H9 (cell line): ENCODE measurements around the gene PLEKHN1. TPM values are rescaled to one million over a fixed set of nuclear protein-coding genes. Genes with fewer than 3 reads are reported as not detected.

Experiments used
- DNase-seq: peaks from one replicate; pipeline ENCODE4 v3.0.0-alpha.2; 2017
- H2AFZ ChIP-seq: one replicate; pipeline ENCODE4 v1.6.1; 2013; ENCODE audit warnings: mild to moderate bottlenecking, low read length, control low read depth, moderate library complexity
- H2AK5ac ChIP-seq: 2 replicates; pipeline ENCODE4 v1.6.1; 2013; ENCODE audit warnings: low read length, control low read depth, mixed read lengths; ENCODE audit not compliant: insufficient read length
- H2BK120ac ChIP-seq: one replicate; pipeline ENCODE4 v1.6.1; 2013; ENCODE audit warnings: low read depth, mild to moderate bottlenecking, low read length, control low read depth, inconsistent platforms; ENCODE audit not compliant: poor library complexity, severe bottlenecking
- H2BK12ac ChIP-seq: 2 replicates; pipeline ENCODE4 v1.6.1; 2013; ENCODE audit warnings: low read length, control low read depth, mixed read lengths, low read depth; ENCODE audit not compliant: insufficient read length
- H2BK15ac ChIP-seq: 2 replicates; pipeline ENCODE4 v1.6.1; 2013; ENCODE audit warnings: low read depth, low read length, control low read depth
- H2BK20ac ChIP-seq: one replicate; pipeline ENCODE4 v1.6.1; 2013; ENCODE audit warnings: low read depth, mild to moderate bottlenecking, low read length, control low read depth, inconsistent platforms; ENCODE audit not compliant: poor library complexity, severe bottlenecking
- H2BK5ac ChIP-seq: 2 replicates; pipeline ENCODE4 v1.6.1; 2013; ENCODE audit warnings: low read length, control low read depth, mixed read lengths; ENCODE audit not compliant: insufficient read length
- H3K14ac ChIP-seq: 2 replicates; pipeline ENCODE4 v1.6.1; 2013; ENCODE audit warnings: low read length, control low read depth; ENCODE audit not compliant: insufficient read depth
- H3K18ac ChIP-seq: 2 replicates; pipeline ENCODE4 v1.6.1; 2013; ENCODE audit warnings: low read depth, mild to moderate bottlenecking, mixed read lengths, low read length, control low read depth; ENCODE audit not compliant: insufficient read length
- H3K23ac ChIP-seq: 2 replicates; pipeline ENCODE4 v1.6.1; 2013; ENCODE audit warnings: low read length, control low read depth, mixed read lengths, low read depth; ENCODE audit not compliant: insufficient read length
- H3K23me2 ChIP-seq: 2 replicates; pipeline ENCODE4 v1.6.1; 2013; ENCODE audit warnings: low read depth, mild to moderate bottlenecking, mixed read lengths, low read length, control low read depth; ENCODE audit not compliant: insufficient read length, poor library complexity, severe bottlenecking
- H3K27ac ChIP-seq: 2 replicates; pipeline ENCODE4 v1.5.1; 2013; ENCODE audit warnings: low read length, control low read depth, mixed read lengths, low read depth; ENCODE audit not compliant: insufficient read length
- H3K27me3 ChIP-seq: 2 replicates; pipeline ENCODE4 v1.6.1; 2013; ENCODE audit warnings: low read length, control low read depth, inconsistent platforms; ENCODE audit not compliant: insufficient read depth
- H3K4ac ChIP-seq: 2 replicates; pipeline ENCODE4 v1.6.1; 2013; ENCODE audit warnings: low read depth, mild to moderate bottlenecking, control low read depth, inconsistent platforms, low read length, moderate library complexity
- H3K4me1 ChIP-seq: 2 replicates; pipeline ENCODE4 v1.6.1; 2013; ENCODE audit warnings: low read length, control low read depth, inconsistent platforms; ENCODE audit not compliant: insufficient read depth
- H3K4me2 ChIP-seq: 2 replicates; pipeline ENCODE4 v1.6.1; 2013; ENCODE audit warnings: low read length, control low read depth, mixed read lengths; ENCODE audit not compliant: insufficient read length, insufficient read depth
- H3K56ac ChIP-seq: 2 replicates; pipeline ENCODE4 v1.6.1; 2013; ENCODE audit warnings: low read depth, mild to moderate bottlenecking, mixed read lengths, low read length, control low read depth; ENCODE audit not compliant: insufficient read length
- H3K79me1 ChIP-seq: 2 replicates; pipeline ENCODE4 v1.6.1; 2013; ENCODE audit warnings: low read depth, mild to moderate bottlenecking, moderate library complexity, low read length, control low read depth, inconsistent platforms; ENCODE audit not compliant: insufficient read depth, poor library complexity, severe bottlenecking
- H3K79me2 ChIP-seq: 2 replicates; pipeline ENCODE4 v1.6.1; 2013; ENCODE audit warnings: low read length, control low read depth, inconsistent platforms; ENCODE audit not compliant: insufficient read depth
- H3K9ac ChIP-seq: 2 replicates; pipeline ENCODE4 v1.6.1; 2013; ENCODE audit warnings: low read length, control low read depth, mixed read lengths; ENCODE audit not compliant: insufficient read length; ENCODE audit errors: extremely low read depth
- H3K9me3 ChIP-seq: one replicate; pipeline ENCODE4 v1.6.1; 2013; ENCODE audit warnings: low read depth, low read length, inconsistent platforms; ENCODE audit not compliant: control insufficient read depth
- H3T11ph ChIP-seq: one replicate; pipeline ENCODE4 v1.6.1; 2013; ENCODE audit warnings: mild to moderate bottlenecking, low read length, control low read depth, inconsistent platforms
- H4K20me1 ChIP-seq: one replicate; pipeline ENCODE4 v1.6.1; 2013; ENCODE audit not compliant: control insufficient read depth, insufficient read length, insufficient read depth
- H4K5ac ChIP-seq: 2 replicates; pipeline ENCODE4 v1.6.1; 2013; ENCODE audit warnings: low read depth, mild to moderate bottlenecking, mixed read lengths, low read length, control low read depth; ENCODE audit not compliant: insufficient read length
- H4K8ac ChIP-seq: replicated peaks from 2 replicates; pipeline ENCODE4 v1.6.1; 2013; ENCODE audit warnings: low read length, control low read depth, mixed read lengths, low read depth; ENCODE audit not compliant: insufficient read length
- H4K91ac ChIP-seq: 2 replicates; pipeline ENCODE4 v1.6.1; 2013; ENCODE audit warnings: low read depth, mild to moderate bottlenecking, moderate library complexity, mixed read lengths, low read length, control low read depth; ENCODE audit not compliant: insufficient read length
- H3K27ac Mint-ChIP-seq, 3 experiments: 2 replicates in 2 of 3; 3 replicates in 1 of 3; pipeline ENCODE4 v1.8.0; 2020 to 2021; ENCODE audit warnings: mixed read lengths in 3 of 3, mild to moderate bottlenecking in 1 of 3, moderate library complexity in 1 of 3
- H3K27me3 Mint-ChIP-seq: 2 replicates; pipeline ENCODE4 v1.8.0; 2021; ENCODE audit warnings: low read depth, mild to moderate bottlenecking, moderate library complexity, mixed read lengths
- H3K36me3 Mint-ChIP-seq, 3 experiments: 2 replicates in 2 of 3; 3 replicates in 1 of 3; pipeline ENCODE4 v1.8.0; 2020 to 2021; ENCODE audit warnings: low read depth in 3 of 3, mixed read lengths in 3 of 3; ENCODE audit not compliant: insufficient read depth in 1 of 3
- H3K4me1 Mint-ChIP-seq, 2 experiments: 2 replicates each; pipeline ENCODE4 v1.8.0; 2020; ENCODE audit warnings: mixed read lengths in 2 of 2
- H3K4me3 Mint-ChIP-seq, 2 experiments: 2 replicates in 1 of 2; 3 replicates in 1 of 2; pipeline ENCODE4 v1.8.0; 2020 to 2021; ENCODE audit warnings: mild to moderate bottlenecking in 2 of 2, mixed read lengths in 2 of 2, moderate library complexity in 1 of 2
- H3K9me3 Mint-ChIP-seq, 2 experiments: 2 replicates in 1 of 2; 3 replicates in 1 of 2; pipeline ENCODE4 v1.8.0; 2020; ENCODE audit warnings: mild to moderate bottlenecking in 2 of 2, mixed read lengths in 2 of 2, moderate library complexity in 1 of 2
- CTCF ChIP-seq: fragments of 200-600 bp; sonication (generic); conservative IDR thresholded peaks from 3 replicates; pipeline ENCODE4 v1.8.0; 2021; ENCODE audit warnings: antibody characterized with exemption, mild to moderate bottlenecking
- WGBS: extraction: QIAGEN DNeasy Blood & Tissue Kit; methylation state at CpG from one replicate; pipeline ENCODE4 v1.1.7; 2013; ENCODE audit warnings: missing lambda C conversion rate, low lambda C conversion rate, mixed read lengths; ENCODE audit not compliant: insufficient read length; ENCODE audit errors: extremely low coverage; 5-methylcytosine and 5-hydroxymethylcytosine counted together
- total RNA-seq: library from RNA; stranded (reverse); gene quantifications from 2 replicates; pipeline ENCODE4 v1.2.1, GENCODE V29; 2021

The PLEKHN1 gene
- total RNA-seq, 1 experiment from 2014 or later, result 3.0 TPM

- no peak overlapping the region for H3K4me2 ChIP-seq
- H4K5ac ChIP-seq, result no peak overlapping the region
- no peaks in the 10 kb centered on the region for H3K4me1 ChIP-seq
- no peak overlapping the region for H3K14ac ChIP-seq
- peaks cover 23% of the 10 kb centered on the region for H3K27me3 ChIP-seq
- H3K9me3 ChIP-seq, result no peaks in the 10 kb centered on the region
- H3K23me2 ChIP-seq, result no peaks in the 10 kb centered on the region
- no peak overlapping the region for H3K9ac ChIP-seq
- H3T11ph ChIP-seq, result no peak overlapping the region
- no peak overlapping the region for H2BK120ac ChIP-seq
- H2BK20ac ChIP-seq, result no peak overlapping the region
- no peak overlapping the region for H3K27ac ChIP-seq
- H3K4ac ChIP-seq, result no peak overlapping the region
- Mint-ChIP-seq H3K27ac (no peak overlapping the region), H3K9me3 (peaks cover 0 to 5% of the 10 kb centered on the region in 2 experiments; a peak in 2 of 5 replicates), H3K4me3 (no peak overlapping the region), H3K4me1 (peaks cover 17 to 22% of the 10 kb centered on the region in 2 experiments), H3K36me3 (peaks cover 0 to 4% (median 0%) of the 10 kb centered on the region in 3 experiments; a peak in 4 of 7 replicates), H3K27me3 (peaks cover 99% of the 10 kb centered on the region)
- H3K18ac ChIP-seq, result no peak overlapping the region
- no peak overlapping the region for H2BK5ac ChIP-seq
- TF ChIP-seq CTCF, result no peak
- no peak overlapping the region for H2AK5ac ChIP-seq
- no peaks in the 10 kb centered on the region for H3K79me2 ChIP-seq
- no peak overlapping the region for H2BK12ac ChIP-seq
- peaks cover 6% of the 10 kb centered on the region for H4K20me1 ChIP-seq
- no peak overlapping the region for H2BK15ac ChIP-seq
- H4K8ac ChIP-seq, result no peak overlapping the region
- no peak overlapping the region for H3K56ac ChIP-seq
- no CpG with 5 or more reads among the region's 7 CpGs for WGBS
- no peak overlapping the region for H4K91ac ChIP-seq
- no peak overlapping the region for H2AFZ ChIP-seq
- no peak for DNase-seq
- H3K79me1 ChIP-seq, result no peaks in the 10 kb centered on the region
- H3K23ac ChIP-seq, result no peak overlapping the region
These were observed 49.2 kb upstream of the PLEKHN1 start for GRCh38 chr1:917076-917459.
